ENCODE results near the gene SBK2. TPM values are rescaled to one million over a fixed set of nuclear protein-coding genes. Genes with fewer than 3 reads are reported as not detected.

SBK2 gene
- total and polyA plus RNA-seq, 9 of the 15 experiments (the other 6 are each of a cell fraction or from before 2014, with no cell fraction given), result not detected

- TF ChIP-seq SRSF7 (optimal IDR thresholded peaks at IDR 0.05; ENCODE audit: low read depth, low read length) (no peak), SUPT5H (IDR thresholded peaks at IDR 0.05) (no peak), TEAD4 (IDR thresholded peaks at IDR 0.05; ENCODE audit: low read length) (no peak), TEAD4 (CRISPR knock-in tag; IDR thresholded peaks at IDR 0.05; ENCODE audit: borderline replicate concordance) (0 out of 2 replicates have a peak, but pooled peaks have one; percentile 41), CBX1 (IDR thresholded peaks at IDR 0.05; ENCODE audit: low read depth) (0 out of 2 replicates have a peak, but pooled peaks have one; percentile 20), JUN (IDR thresholded peaks at IDR 0.05; ENCODE audit: borderline replicate concordance, low read depth, low read length) (no peak), JUN (CRISPR knock-in tag; IDR thresholded peaks at IDR 0.05; ENCODE audit: borderline replicate concordance) (peak; percentile 57; the same call in 1 of the 2 replicates), RBM17 (IDR thresholded peaks at IDR 0.05; ENCODE audit: borderline replicate concordance, low read depth, low read length) (no peak), ZNF274 (IDR thresholded peaks at IDR 0.05; ENCODE audit: borderline replicate concordance, low read depth, low read length) (no peak), ZFX (CRISPR knock-in tag; IDR thresholded peaks at IDR 0.05) (peak; percentile 17; the same call in 1 of the 2 replicates), DDX20 (tag; IDR thresholded peaks at IDR 0.05; ENCODE audit: low read depth) (no peak), HDAC2 (IDR thresholded peaks at IDR 0.05) (peak; percentile 71; the same call in 1 of the 2 replicates), EHMT2 (IDR thresholded peaks at IDR 0.05) (peak; percentile 98), SMARCA5 (IDR thresholded peaks at IDR 0.05) (peak; percentile 93), SMARCA4 (IDR thresholded peaks at IDR 0.05) (peak; percentile 30; the same call in 1 of the 2 replicates), ATF1 (CRISPR knock-in tag; IDR thresholded peaks at IDR 0.05) (no peak), ATF1 (tag; IDR thresholded peaks at IDR 0.05) (no peak), RCOR1 (IDR thresholded peaks at IDR 0.05; ENCODE audit: borderline replicate concordance in 1 of 2, low read depth in 2 of 2, low read length in 2 of 2) (peak in 1 of 2 experiments; percentile 91; a peak in 2 of 4 replicates), ZNF232 (CRISPR knock-in tag; IDR thresholded peaks at IDR 0.05) (peak; percentile 89; the same call in 1 of the 2 replicates), FOS (IDR thresholded peaks at IDR 0.05; ENCODE audit: extremely low read depth, insufficient read length) (no peak), PHF8 (IDR thresholded peaks at IDR 0.05; ENCODE audit: borderline replicate concordance, low read length) (no peak), NR3C1 (CRISPR knock-in tag; IDR thresholded peaks at IDR 0.05) (peak; percentile 54; the same call in 1 of the 2 replicates)
Measured at GRCh38 chr19:55581145-55581822, 44.4 kb upstream of the SBK2 start (continued).
